ENCODE data around the gene USP47. TPM values are rescaled to one million over a fixed set of nuclear protein-coding genes. Genes with fewer than 3 reads are reported as not detected.

Gene USP47
- total and polyA plus RNA-seq, 2 donors (not counting 1 experiment from before 2014, with no cell fraction given): 12.8 to 52.9 TPM

GRCh38 chr11:12003815-12004214 is 162.0 kb downstream of the USP47 start:
- no peak overlapping the region for H3K27ac Mint-ChIP-seq
- H3K4me3 Mint-ChIP-seq: no peak overlapping the region
- ATAC-seq (ENCODE audit: low read depth): no peak
- peaks cover 5% of the 10 kb centered on the region for H3K4me1 Mint-ChIP-seq
- Histone ChIP-seq H2AFZ (ENCODE audit: insufficient read depth, low read depth, low read length, poor library complexity, severe bottlenecking) (no peak overlapping the region), H3K9ac (ENCODE audit: low read length) (no peak overlapping the region), H3K79me2 (ENCODE audit: control insufficient read depth, insufficient read depth, low read length) (no peaks in the 10 kb centered on the region), H3K36me3 (replicated peaks in 1 of 2; ENCODE audit: control extremely low read depth in 1 of 2, control insufficient read depth in 1 of 2, extremely low read depth in 1 of 2, insufficient read depth in 2 of 2, low read length in 1 of 2) (no peaks in the 10 kb centered on the region), H3K27me3 (replicated peaks in 1 of 4; ENCODE audit: control extremely low read depth in 1 of 4, control insufficient read depth in 3 of 4, insufficient read depth in 4 of 4, low read length in 3 of 4) (peaks cover 0 to 39% (median 22%) of the 10 kb centered on the region in 4 experiments), H4K20me1 (ENCODE audit: control insufficient read depth, insufficient read depth, low read length, poor library complexity, severe bottlenecking) (no peaks in the 10 kb centered on the region), H3K4me1 (ENCODE audit: control insufficient read depth in 2 of 2, insufficient read depth in 2 of 2, low read length in 2 of 2) (peaks cover 2 to 5% of the 10 kb centered on the region in 2 donors), H3K4me3 (ENCODE audit: control extremely low read depth in 1 of 5, extremely low read depth in 1 of 5, insufficient read depth in 1 of 5, low read depth in 2 of 5, low read length in 4 of 5) (no peak overlapping the region), H3K4me2 (replicated peaks; ENCODE audit: low read depth, low read length, poor library complexity, severe bottlenecking) (no peak overlapping the region), H3K9me3 (ENCODE audit: control extremely low read depth in 1 of 3, control insufficient read depth in 2 of 3, insufficient read depth in 1 of 3, low read length in 2 of 3) (no peaks in the 10 kb centered on the region), H3K27ac (ENCODE audit: low read length in 2 of 2) (no peak overlapping the region)
- intact Hi-C loops (cut with micrococcal nuclease): no loop called here
- WGBS (ENCODE audit: insufficient coverage): no CpG with 5 or more reads among the region's 4 CpGs
- ChIA-PET CTCF (no interaction called here), POLR2A (no interaction called here)
- no peak for TF ChIP-seq CTCF (IDR thresholded peaks at IDR 0.05)
- TF ChIP-seq EZH2 (IDR thresholded peaks at IDR 0.05; ENCODE audit: borderline replicate concordance, insufficient read depth, low read depth, low read length, poor library complexity, severe bottlenecking): no peak
- DNase-seq: no peak
- peaks cover 48% of the 10 kb centered on the region for H3K27me3 Mint-ChIP-seq
- H3K9me3 Mint-ChIP-seq (ENCODE audit: insufficient read depth): no peaks in the 10 kb centered on the region

GRCh38 chr11:12005061-12005460 is 163.3 kb downstream of the USP47 start:
- DNase-seq (no peak), ATAC-seq (ENCODE audit: low read depth) (no peak)
- no peaks in the 10 kb centered on the region for H3K36me3 ChIP-seq (replicated peaks in 1 of 2; ENCODE audit: control extremely low read depth in 1 of 2, control insufficient read depth in 1 of 2, extremely low read depth in 1 of 2, insufficient read depth in 2 of 2, low read length in 1 of 2)
- Mint-ChIP-seq H3K27me3 (peaks cover 53% of the 10 kb centered on the region), H3K27ac (no peak overlapping the region), H3K9me3 (ENCODE audit: insufficient read depth) (no peaks in the 10 kb centered on the region), H3K4me1 (peaks cover 11% of the 10 kb centered on the region), H3K4me3 (no peak overlapping the region)
- peaks cover 0 to 47% (median 24%) of the 10 kb centered on the region in 4 experiments for H3K27me3 ChIP-seq (replicated peaks in 1 of 4; ENCODE audit: control extremely low read depth in 1 of 4, control insufficient read depth in 3 of 4, insufficient read depth in 4 of 4, low read length in 3 of 4)
- H3K4me3 ChIP-seq (ENCODE audit: control extremely low read depth in 1 of 5, extremely low read depth in 1 of 5, insufficient read depth in 1 of 5, low read depth in 2 of 5, low read length in 4 of 5): no peak overlapping the region
- ChIA-PET CTCF (no interaction called here), POLR2A (no interaction called here)
- intact Hi-C loops (cut with micrococcal nuclease): no loop called here
- H3K4me2 ChIP-seq (replicated peaks; ENCODE audit: low read depth, low read length, poor library complexity, severe bottlenecking): no peak overlapping the region
- WGBS (ENCODE audit: insufficient coverage): 100% methylated on average over 1 of the region's 4 CpGs
- H3K4me1 ChIP-seq (ENCODE audit: control insufficient read depth in 2 of 2, insufficient read depth in 2 of 2, low read length in 2 of 2): peaks cover 3 to 6% of the 10 kb centered on the region in 2 donors
- H3K9ac ChIP-seq (ENCODE audit: low read length): no peak overlapping the region
- no peaks in the 10 kb centered on the region for H3K79me2 ChIP-seq (ENCODE audit: control insufficient read depth, insufficient read depth, low read length)
- H2AFZ ChIP-seq (ENCODE audit: insufficient read depth, low read depth, low read length, poor library complexity, severe bottlenecking): no peak overlapping the region
- no peaks in the 10 kb centered on the region for H4K20me1 ChIP-seq (ENCODE audit: control insufficient read depth, insufficient read depth, low read length, poor library complexity, severe bottlenecking)
- H3K9me3 ChIP-seq (ENCODE audit: control extremely low read depth in 1 of 3, control insufficient read depth in 2 of 3, insufficient read depth in 1 of 3, low read length in 2 of 3): no peaks in the 10 kb centered on the region
- TF ChIP-seq CTCF (IDR thresholded peaks at IDR 0.05) (no peak), EZH2 (IDR thresholded peaks at IDR 0.05; ENCODE audit: borderline replicate concordance, insufficient read depth, low read depth, low read length, poor library complexity, severe bottlenecking) (no peak)
- no peak overlapping the region for H3K27ac ChIP-seq (ENCODE audit: low read length in 2 of 2)
